HepG2 (cell line): Measurements from ENCODE around the gene GPER1. TPM values are rescaled to one million over a fixed set of nuclear protein-coding genes. Genes with fewer than 3 reads are reported as not detected.

ENCODE experiments used
- ATAC-seq: fragments of 200-7000 bp; cut with Tn5 transposase; 3 replicates; pipeline ENCODE4 v1.9.1; 2020; ENCODE audit warnings: mild to moderate bottlenecking, moderate library complexity
- BruUV-seq: library from RNA; stranded (reverse); fragments of 400-500 nt; replicated peaks from 2 replicates; lab custom pipeline; 2021; lab: Mats Ljungman, UMichigan
- CTCF ChIA-PET: fragments of 300-600 bp; formaldehyde crosslinking; extraction: SDS; loops from one replicate; lab custom pipeline; 2021; ENCODE audit warnings: low total read pairs, inconsistent platforms, low intra/inter-chr PET ratio; lab: Yijun Ruan, JAX
- POLR2A ChIA-PET: fragments of 350-600 bp; sonication (Branson Sonifier 250); formaldehyde crosslinking; loops from one replicate; lab custom pipeline; 2020; ENCODE audit warnings: antibody characterized with exemption, inconsistent platforms; lab: Yijun Ruan, JAX
- DNase-seq: peaks from one replicate; pipeline ENCODE4 v3.0.0-alpha.2; 2015; ENCODE audit warnings: low spot score
- FAIRE-seq: peaks from 3 replicates; lab custom pipeline; 2011; peaks lifted over from hg19 to GRCh38; lab: Jason Lieb, UNC
- H2AFZ ChIP-seq: one replicate; pipeline ENCODE4 v1.6.1; 2011; ENCODE audit warnings: low read length, inconsistent platforms
- H3K27ac ChIP-seq: fragments of 300-600 bp; 3 replicates; pipeline ENCODE4 v1.8.0; 2011; ENCODE audit warnings: mixed run types, mild to moderate bottlenecking, mixed read lengths, low read length, inconsistent platforms; ENCODE audit not compliant: insufficient read depth; ENCODE audit errors: extremely low read length
- H3K27me3 ChIP-seq, 2 experiments: fragments of 200-600 bp in 1 of 2; 2 replicates in 1 of 2; 3 replicates in 1 of 2; pipeline versions ENCODE4 v1.6.0 to v1.8.0; 2011; ENCODE audit warnings: low read length in 2 of 2, mild to moderate bottlenecking in 2 of 2, moderate library complexity in 2 of 2, inconsistent platforms in 1 of 2; ENCODE audit not compliant: insufficient read depth in 2 of 2, control insufficient read depth in 1 of 2
- H3K36me3 ChIP-seq, 2 experiments: fragments of 200-600 bp in 1 of 2; replicated peaks in 1 of 2; 2 replicates in 1 of 2; 3 replicates in 1 of 2; pipeline versions ENCODE4 v1.5.1 to v1.8.0; 2011; ENCODE audit warnings: low read length in 2 of 2, inconsistent platforms in 1 of 2; ENCODE audit not compliant: insufficient read depth in 2 of 2, control insufficient read depth in 1 of 2
- H3K4me1 ChIP-seq: 2 replicates; pipeline ENCODE4 v1.5.1; 2012; ENCODE audit warnings: low read length, inconsistent platforms; ENCODE audit not compliant: insufficient read depth
- H3K4me2 ChIP-seq: 2 replicates; pipeline ENCODE4 v1.6.0; 2011; ENCODE audit warnings: low read depth, low read length, inconsistent platforms
- H3K4me3 ChIP-seq, 3 experiments: fragments of 200-600 bp in 1 of 3; sonication (generic), shearing (Covaris generic) in 1 of 3; replicated peaks in 1 of 3; 2 replicates each; pipeline ENCODE4 v1.5.1; 2011 to 2016; ENCODE audit warnings: low read length in 3 of 3, inconsistent platforms in 2 of 3, low read depth in 2 of 3, mild to moderate bottlenecking in 2 of 3, control low read depth in 1 of 3, mixed read lengths in 1 of 3; ENCODE audit not compliant: insufficient read depth in 1 of 3
- H3K79me2 ChIP-seq: one replicate; pipeline ENCODE4 v1.6.1; 2011; ENCODE audit warnings: low read length, inconsistent platforms; ENCODE audit not compliant: insufficient read depth
- H3K9ac ChIP-seq: 2 replicates; pipeline ENCODE4 v1.6.0; 2011; ENCODE audit warnings: mild to moderate bottlenecking, low read depth, low read length, inconsistent platforms; ENCODE audit not compliant: insufficient read depth
- H3K9me3 ChIP-seq: 2 replicates; pipeline ENCODE4 v1.5.1; 2012; ENCODE audit warnings: mild to moderate bottlenecking, low read length
- H4K20me1 ChIP-seq: 2 replicates; pipeline ENCODE4 v1.6.0; 2011; ENCODE audit warnings: inconsistent platforms, mild to moderate bottlenecking, low read length, moderate library complexity; ENCODE audit not compliant: insufficient read depth
- ATF6 ChIP-seq: sonication (generic); formaldehyde crosslinking; conservative IDR thresholded peaks from 2 replicates; pipeline ENCODE4 v1.4.0; 2020; ENCODE audit warnings: missing genetic modification reagents
- FOXK1 ChIP-seq: sonication (generic); formaldehyde crosslinking; IDR thresholded peaks from 2 replicates; pipeline ENCODE4 v1.4.0; 2020; ENCODE audit warnings: low read depth, missing genetic modification reagents, borderline replicate concordance
- GATAD2A ChIP-seq: IDR thresholded peaks from 2 replicates; pipeline ENCODE4 v1.6.1; 2016
- HNF4G ChIP-seq, 2 experiments: sonication (generic) in 1 of 2; formaldehyde crosslinking in 1 of 2; IDR thresholded peaks; 2 replicates each; pipeline versions ENCODE4 v1.4.0 to v1.6.1; 2011 to 2020; ENCODE audit warnings: borderline replicate concordance in 2 of 2, low read depth in 2 of 2, mild to moderate bottlenecking in 2 of 2, low read length in 1 of 2, missing genetic modification reagents in 1 of 2, moderate library complexity in 1 of 2
- HOXA3 ChIP-seq: sonication (generic); formaldehyde crosslinking; IDR thresholded peaks from 2 replicates; pipeline ENCODE4 v1.5.0; 2020; ENCODE audit warnings: missing genetic modification reagents
- HOXA9 ChIP-seq: sonication (generic); formaldehyde crosslinking; IDR thresholded peaks from 2 replicates; pipeline ENCODE4 v1.8.1; 2022; ENCODE audit warnings: missing genetic modification reagents, mild to moderate bottlenecking, moderate library complexity, borderline replicate concordance
- MAZ ChIP-seq, 2 experiments: sonication (generic) in 1 of 2; formaldehyde crosslinking in 1 of 2; IDR thresholded peaks; 2 replicates each; pipeline versions ENCODE4 v1.5.0 to v1.6.1; 2012 to 2020; ENCODE audit warnings: low read depth in 2 of 2, mild to moderate bottlenecking in 2 of 2, borderline replicate concordance in 1 of 2, improper control_type of control experiment in 1 of 2, low read length in 1 of 2, missing genetic modification reagents in 1 of 2, moderate library complexity in 1 of 2
- SOX13 ChIP-seq, 3 experiments: fragments of 450-650 bp in 1 of 3; sonication (generic) in 1 of 3; formaldehyde crosslinking in 1 of 3; IDR thresholded peaks in 2 of 3; conservative IDR thresholded peaks in 1 of 3; 2 replicates each; pipeline versions ENCODE4 v1.5.0 to v1.6.1; 2016 to 2020; ENCODE audit warnings: antibody characterized with exemption in 1 of 3, mild to moderate bottlenecking in 1 of 3, missing compliant biosample characterization in 1 of 3, missing genetic modification reagents in 1 of 3, moderate library complexity in 1 of 3
- TAF1 ChIP-seq: sonication (generic); formaldehyde crosslinking; IDR thresholded peaks from 2 replicates; pipeline ENCODE4 v1.4.0; 2020; ENCODE audit warnings: missing genetic modification reagents
- ZFY ChIP-seq: sonication (generic); formaldehyde crosslinking; IDR thresholded peaks from 2 replicates; pipeline ENCODE4 v1.4.0; 2020; ENCODE audit warnings: missing genetic modification reagents
- ZNF644 ChIP-seq: IDR thresholded peaks from 2 replicates; pipeline ENCODE4 v1.6.1; 2016; ENCODE audit warnings: low read depth
- ZNF83 ChIP-seq: sonication (generic); formaldehyde crosslinking; IDR thresholded peaks from 2 replicates; pipeline ENCODE4 v1.4.0; 2020; ENCODE audit warnings: missing genetic modification reagents, mild to moderate bottlenecking, borderline replicate concordance
- WGBS: methylation state at CpG from one replicate; pipeline ENCODE4 v1.1.6; 2017; ENCODE audit warnings: low lambda C conversion rate; 5-methylcytosine and 5-hydroxymethylcytosine counted together
- in situ Hi-C: cut with HindIII; loops from 2 replicates; pipeline ENCODE4 v1.10.0; 2017; ENCODE audit warnings: low pct_unique_long_range_greater_than_20kb; ENCODE audit not compliant: extremely low pct_ligation_motif_present
- intact Hi-C: fragments of 100-400 bp; cut with micrococcal nuclease; formaldehyde crosslinking; loops from one replicate; pipeline ENCODE4 v1.10.0; 2022; ENCODE audit not compliant: unreplicated experiment
- polyA plus RNA-seq, 8 experiments: library from polyadenylated mRNA; depleted of rRNA in 3 of 8; stranded (reverse) in 7 of 8; unstranded in 1 of 8; fragments of >200 nt; fragmentation: Illumina TruSeq in 4 of 8; extraction: Trizol in 4 of 8; gene quantifications; 2 replicates each; pipeline versions ENCODE4 v1.2.1 to v1.2.3, GENCODE V29; 2011 to 2016; ENCODE audit warnings: low read depth in 4 of 8, missing spikeins in 1 of 8, mixed read lengths in 1 of 8; ENCODE audit not compliant: insufficient read depth in 1 of 8
- total RNA-seq, 5 experiments: library from RNA; depleted of rRNA; stranded (reverse); fragments of >200 nt; fragmentation: Illumina TruSeq; extraction: Trizol; gene quantifications; 2 replicates each; pipeline ENCODE4 v1.2.3, GENCODE V29; 2016; ENCODE audit warnings: low read depth in 1 of 5

The GPER1 gene
- total and polyA plus RNA-seq, 2 of the 13 experiments (the other 11 are each of a cell fraction or from before 2014, with no cell fraction given): 12.7 to 19.7 TPM

GRCh38 chr7:1078519-1078918, 9.4 kb upstream of the GPER1 start:
- in situ Hi-C loops (no loop called here), intact Hi-C loops (no loop called here)
- no peaks in the 10 kb centered on the region for H3K79me2 ChIP-seq
- H2AFZ ChIP-seq: no peak overlapping the region
- FAIRE-seq (no peak), DNase-seq (no peak), ATAC-seq (peak; percentile 11)
- H3K27ac ChIP-seq: peak overlapping the region; percentile 49
- no CpG with 5 or more reads among the region's 11 CpGs for WGBS
- H3K9me3 ChIP-seq: no peaks in the 10 kb centered on the region
- BruUV-seq: no TSS peak
- H3K4me2 ChIP-seq: peak overlapping the region; percentile 51; the same call in 1 of the 2 replicates
- peak overlapping the region; percentile 23; the same call in 1 of the 2 replicates for H3K9ac ChIP-seq
- no peak overlapping the region for H3K4me3 ChIP-seq
- peaks cover 2 to 5% of the 10 kb centered on the region in 2 experiments; a peak in 1 of 5 replicates for H3K36me3 ChIP-seq
- ChIA-PET CTCF (no interaction called here), POLR2A (interaction anchor here (1.0 to 1.1 kb wide), 2 partner anchors 9 to 86 kb away, joined by 3 read pairs; partner anchors contain the start of gene GPER1)
- no peak for TF ChIP-seq HOXA9 (CRISPR knock-in tag)
- TF ChIP-seq ZFY (CRISPR knock-in tag): 0 out of 2 replicates have a peak, but pooled peaks have one; percentile 1
- TF ChIP-seq TAF1 (CRISPR knock-in tag): 0 out of 2 replicates have a peak, but pooled peaks have one; percentile 20
- H4K20me1 ChIP-seq: no peaks in the 10 kb centered on the region
- H3K4me1 ChIP-seq: peaks cover 35% of the 10 kb centered on the region
- H3K27me3 ChIP-seq: no peaks in the 10 kb centered on the region

GRCh38 chr7:1078985-1079384, 8.9 kb upstream of the GPER1 start:
- peak; percentile 75 for ATAC-seq
- intact Hi-C loops: no loop called here
- Histone ChIP-seq H3K9ac (0 out of 2 replicates have a peak overlapping the region, but pooled peaks have one; percentile 23), H2AFZ (no peak overlapping the region), H3K4me2 (peak overlapping the region; percentile 51), H3K27me3 (no peaks in the 10 kb centered on the region), H3K4me1 (peaks cover 35% of the 10 kb centered on the region), H3K36me3 (peaks cover 2 to 8% of the 10 kb centered on the region in 2 experiments; a peak in 2 of 5 replicates), H3K27ac (peak overlapping the region; percentile 49), H4K20me1 (no peaks in the 10 kb centered on the region), H3K9me3 (no peaks in the 10 kb centered on the region), H3K4me3 (no peak overlapping the region), H3K79me2 (no peaks in the 10 kb centered on the region)
- no TSS peak for BruUV-seq
- WGBS: 38% methylated on average over 15 of the region's 15 CpGs
- peak; percentile 34 for FAIRE-seq
- POLR2A ChIA-PET: interaction anchor here (1.0 to 1.1 kb wide), 2 partner anchors 9 to 86 kb away, joined by 3 read pairs; partner anchors contain the start of gene GPER1
- in situ Hi-C loops: no loop called here
- peak; percentile 50 for DNase-seq
- CTCF ChIA-PET: no interaction called here
- TF ChIP-seq HOXA3 (peak; percentile 63), ZNF644 (no peak), MAZ (IDR thresholded peaks at IDR 0.05; ENCODE audit: borderline replicate concordance, low read depth, low read length) (no peak), MAZ (CRISPR knock-in tag; IDR thresholded peaks at IDR 0.05; ENCODE audit: low read depth) (no peak), FOXK1 (CRISPR knock-in tag) (no peak), ATF6 (no peak), HNF4G (IDR thresholded peaks at IDR 0.05; ENCODE audit: borderline replicate concordance, low read depth, low read length) (0 out of 2 replicates have a peak, but pooled peaks have one; percentile 34), HNF4G (CRISPR knock-in tag; IDR thresholded peaks at IDR 0.05; ENCODE audit: borderline replicate concordance, low read depth) (no peak), GATAD2A (CRISPR knock-in tag) (0 out of 2 replicates have a peak, but pooled peaks have one; percentile 12), ZNF83 (CRISPR knock-in tag) (no peak), ZFY (CRISPR knock-in tag) (peak; percentile 53; the same call in 1 of the 2 replicates), SOX13 (IDR thresholded peaks at IDR 0.05) (no peak), SOX13 (CRISPR knock-in tag; conservative IDR thresholded peaks at IDR 0.05 in 1 of 2, IDR thresholded peaks at IDR 0.05 in 1 of 2) (0 out of 4 replicates have a peak, but pooled peaks of 1 of the 2 experiments have one; percentile 21)
